GM19351 (cell line): Measurements from ENCODE around the gene LRRIQ1.

Experiments
- ATAC-seq: cut with Tn5 transposase; IDR thresholded peaks from one replicate; pipeline ENCODE4 v1.9.1; 2021; ENCODE audit warnings: mild to moderate bottlenecking, moderate library complexity; ENCODE audit not compliant: unreplicated experiment

LRRIQ1 gene

GRCh38 chr12:85279449-85280164, 243.5 kb downstream of the LRRIQ1 start:
- ATAC-seq = no peak

DNA sequence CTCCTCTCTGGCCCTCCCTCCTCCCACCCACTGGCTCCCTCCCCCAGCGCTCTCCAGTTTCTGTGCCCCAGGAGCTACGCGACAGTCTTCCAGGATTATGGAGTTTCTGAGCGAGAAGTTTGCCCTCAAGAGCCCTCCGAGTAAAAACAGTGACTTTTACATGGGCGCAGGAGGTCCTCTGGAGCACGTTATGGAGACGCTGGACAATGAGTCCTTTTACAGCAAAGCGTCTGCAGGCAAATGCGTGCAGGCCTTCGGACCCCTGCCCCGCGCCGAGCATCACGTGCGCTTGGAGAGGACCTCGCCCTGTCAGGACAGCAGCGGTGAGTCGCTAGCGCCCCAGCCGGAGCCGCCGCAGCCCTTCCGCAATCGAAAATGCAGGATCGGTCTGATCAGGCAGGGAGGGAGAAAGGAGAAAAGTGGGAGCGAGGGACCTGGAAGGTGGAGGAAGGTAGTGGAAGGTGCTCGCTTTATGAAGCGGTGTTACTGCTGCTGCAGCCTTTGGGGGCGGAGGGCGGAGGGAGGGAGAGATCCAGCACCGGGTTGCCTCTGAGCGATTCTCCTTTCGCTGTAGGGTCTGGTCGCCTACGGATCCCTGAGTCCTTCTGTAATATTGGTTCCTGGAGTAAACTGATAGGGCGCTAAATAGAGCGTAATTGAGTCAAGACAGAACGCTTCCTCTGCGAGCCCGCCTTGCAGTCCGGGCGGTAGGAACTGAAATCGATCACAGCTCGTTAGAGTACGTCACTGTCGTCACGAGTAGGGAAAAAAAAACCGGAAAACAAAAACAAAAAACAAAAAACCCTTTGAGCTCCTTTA, 244.2 kb downstream of the LRRIQ1 start, which contains the start of gene ALX1:
Gene ALX1, plus strand, starts transcription at position 56 of the 819 bp plus-strand sequence. Its CDS starts 42 bp downstream, at position 98.
- ATAC-seq = no peak

DNA sequence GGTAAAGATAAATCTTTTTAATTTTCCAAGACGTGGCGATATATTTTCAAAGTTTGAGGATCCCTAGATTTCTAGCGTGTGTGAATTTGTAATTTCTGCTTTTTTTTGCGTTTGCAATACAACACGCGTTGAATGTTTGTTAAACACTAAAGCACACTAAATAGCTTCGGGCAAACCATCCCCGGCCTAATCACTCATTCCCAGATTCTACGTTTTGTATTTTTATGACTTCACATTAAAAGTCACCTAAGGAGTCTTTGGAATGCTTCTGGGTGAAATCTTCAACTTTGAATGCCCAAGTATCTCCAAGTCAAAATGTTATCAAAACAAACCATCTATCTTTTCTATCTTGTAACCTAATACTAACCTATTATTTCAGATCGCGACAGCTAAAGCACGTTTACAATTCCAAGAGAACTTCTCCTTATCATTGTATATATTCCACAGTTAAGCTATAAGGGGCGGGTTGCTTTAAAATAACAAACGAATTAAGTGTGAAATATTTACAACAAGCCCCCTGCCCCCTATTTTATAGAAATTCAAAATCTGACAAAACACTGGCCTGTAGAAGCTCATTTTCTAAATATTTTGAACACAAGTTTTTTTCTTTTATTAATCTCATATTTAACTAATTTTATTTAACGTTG, 245.0 kb downstream of the LRRIQ1 start:
- no peak for ATAC-seq

DNA sequence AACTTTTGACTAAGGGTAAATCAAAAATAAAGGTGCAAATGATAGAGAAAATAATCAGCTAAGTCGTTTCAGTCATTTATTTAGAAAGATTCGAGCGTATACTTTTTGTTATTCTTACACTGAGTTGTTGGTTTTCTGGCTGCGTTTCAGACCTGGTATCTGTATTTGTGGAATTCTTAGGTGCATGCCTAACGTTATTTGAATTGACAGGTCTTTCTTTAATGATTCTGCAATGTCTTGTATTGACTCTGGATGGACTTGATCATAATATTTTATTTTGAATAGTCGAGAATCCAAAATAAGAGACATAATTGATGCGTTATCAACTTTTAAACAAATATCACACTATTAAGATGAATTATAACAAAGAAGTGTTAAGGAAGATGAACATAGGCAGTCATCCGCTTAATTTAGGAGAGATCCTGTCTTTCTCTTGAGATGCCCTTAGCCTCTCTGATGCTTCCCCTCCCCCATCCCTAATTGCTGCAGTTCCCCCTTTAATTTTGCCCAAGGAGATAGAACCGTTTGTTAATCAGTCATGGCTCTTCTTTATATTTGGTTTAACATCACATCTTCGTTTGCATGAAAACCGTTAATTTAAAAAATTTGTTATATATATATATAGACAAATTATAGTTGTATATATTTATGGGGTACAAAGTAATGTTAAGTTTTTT, 245.6 kb downstream of the LRRIQ1 start:
- no peak for ATAC-seq

- no peak for ATAC-seq
Observed at GRCh38 chr12:85283560-85283959, 247.4 kb downstream of the LRRIQ1 start.
